Measurements from ENCODE around the gene NF2. TPM values are rescaled to one million over a fixed set of nuclear protein-coding genes. Genes with fewer than 3 reads are reported as not detected.

The NF2 gene
- total RNA-seq, 2 donors from 2014 or later = 45.7 to 51.4 TPM

- no peak for TF ChIP-seq CTCF (conservative IDR thresholded peaks at IDR 0.05)
- 62 to 87% methylated on average over 3 of the region's 3 CpGs for WGBS, 2 experiments (ENCODE audit: insufficient coverage in 1 of 2, insufficient read length in 1 of 2)
- H3K27me3 ChIP-seq (ENCODE audit: control insufficient read depth, insufficient read depth, low read length, poor library complexity, severe bottlenecking) = no peaks in the 10 kb centered on the region
- peaks cover 70% of the 10 kb centered on the region for H3K36me3 ChIP-seq (ENCODE audit: control insufficient read depth, insufficient read depth, low read length)
- no peak overlapping the region for H3K27ac Mint-ChIP-seq
- no peak overlapping the region for H3K9ac ChIP-seq (ENCODE audit: extremely low read depth, low read length, poor library complexity, severe bottlenecking)
- no peak overlapping the region for H3K4me3 Mint-ChIP-seq
- H3K36me3 Mint-ChIP-seq (ENCODE audit: low read depth) = peaks cover 51% of the 10 kb centered on the region
- H3K4me1 ChIP-seq (ENCODE audit: control insufficient read depth, insufficient read depth, low read length) = no peaks in the 10 kb centered on the region
- no peaks in the 10 kb centered on the region for H3K9me3 Mint-ChIP-seq
- H3K4me1 Mint-ChIP-seq = no peaks in the 10 kb centered on the region
- no peaks in the 10 kb centered on the region for H3K9me3 ChIP-seq (ENCODE audit: control insufficient read depth, low read length)
- H3K27me3 Mint-ChIP-seq (ENCODE audit: insufficient read depth) = no peaks in the 10 kb centered on the region
- peak overlapping the region; percentile 9 for H3K27ac ChIP-seq (ENCODE audit: low read depth, low read length)
- DNase-seq = no peak
- no peak overlapping the region for H3K4me3 ChIP-seq (ENCODE audit: low read length)
These were observed 67.2 kb downstream of the NF2 start for GRCh38 chr22:29670626-29671025.

GRCh38 chr22:29673361-29674066 is 70.1 kb downstream of the NF2 start:
- TF ChIP-seq CTCF (conservative IDR thresholded peaks at IDR 0.05) = no peak
- H3K4me1 Mint-ChIP-seq = no peaks in the 10 kb centered on the region
- no peaks in the 10 kb centered on the region for H3K4me1 ChIP-seq (ENCODE audit: control insufficient read depth, insufficient read depth, low read length)
- peaks cover 56% of the 10 kb centered on the region for H3K36me3 Mint-ChIP-seq (ENCODE audit: low read depth)
- no peak overlapping the region for H3K27ac ChIP-seq (ENCODE audit: low read depth, low read length)
- H3K36me3 ChIP-seq (ENCODE audit: control insufficient read depth, insufficient read depth, low read length) = peaks cover 71% of the 10 kb centered on the region
- DNase-seq = no peak
- H3K4me3 Mint-ChIP-seq = no peak overlapping the region
- H3K9me3 Mint-ChIP-seq = no peaks in the 10 kb centered on the region
- H3K27me3 Mint-ChIP-seq (ENCODE audit: insufficient read depth) = no peaks in the 10 kb centered on the region
- no peaks in the 10 kb centered on the region for H3K9me3 ChIP-seq (ENCODE audit: control insufficient read depth, low read length)
- H3K9ac ChIP-seq (ENCODE audit: extremely low read depth, low read length, poor library complexity, severe bottlenecking) = no peak overlapping the region
- no peak overlapping the region for H3K27ac Mint-ChIP-seq
- H3K27me3 ChIP-seq (ENCODE audit: control insufficient read depth, insufficient read depth, low read length, poor library complexity, severe bottlenecking) = no peaks in the 10 kb centered on the region
- H3K4me3 ChIP-seq (ENCODE audit: low read length) = no peak overlapping the region
- 92 to 96% methylated on average over 12 to 14 of the region's 14 CpGs for WGBS, 2 experiments (ENCODE audit: insufficient coverage in 1 of 2, insufficient read length in 1 of 2)

- Histone ChIP-seq H3K4me1 (ENCODE audit: control insufficient read depth, insufficient read depth, low read length) (no peaks in the 10 kb centered on the region), H3K36me3 (ENCODE audit: control insufficient read depth, insufficient read depth, low read length) (peaks cover 71% of the 10 kb centered on the region), H3K27ac (ENCODE audit: low read depth, low read length) (no peak overlapping the region), H3K9ac (ENCODE audit: extremely low read depth, low read length, poor library complexity, severe bottlenecking) (no peak overlapping the region), H3K27me3 (ENCODE audit: control insufficient read depth, insufficient read depth, low read length, poor library complexity, severe bottlenecking) (no peaks in the 10 kb centered on the region), H3K4me3 (ENCODE audit: low read length) (no peak overlapping the region), H3K9me3 (ENCODE audit: control insufficient read depth, low read length) (no peaks in the 10 kb centered on the region)
- TF ChIP-seq CTCF (conservative IDR thresholded peaks at IDR 0.05) = no peak
- Mint-ChIP-seq H3K27ac (no peak overlapping the region), H3K4me3 (no peak overlapping the region), H3K27me3 (ENCODE audit: insufficient read depth) (no peaks in the 10 kb centered on the region), H3K4me1 (no peaks in the 10 kb centered on the region), H3K9me3 (no peaks in the 10 kb centered on the region), H3K36me3 (ENCODE audit: low read depth) (peaks cover 56% of the 10 kb centered on the region)
- 94% methylated on average over 8 of the region's 8 CpGs for WGBS, 2 experiments (ENCODE audit: insufficient coverage in 1 of 2, insufficient read length in 1 of 2)
- no peak for DNase-seq
These were observed 70.7 kb downstream of the NF2 start for GRCh38 chr22:29674121-29674520.
